Osteocyte (in vitro differentiated cells): Measurements from ENCODE around the gene KLHL17. TPM values are rescaled to one million over a fixed set of nuclear protein-coding genes. Genes with fewer than 3 reads are reported as not detected.
"Not testable (repeated sequence)": the region's sequence is repeated elsewhere in the genome, so short reads cannot be mapped to it uniquely, and the experiment has no call there.

Experiments
- DNase-seq: peaks from one replicate; pipeline ENCODE4 v3.0.0; 2021; ENCODE audit warnings: mixed read lengths; ENCODE audit not compliant: unreplicated experiment; ENCODE audit errors: extremely low spot score
- H3K27ac Mint-ChIP-seq: one replicate; pipeline ENCODE4 v1.8.0; 2021; ENCODE audit warnings: mild to moderate bottlenecking, mixed read lengths; ENCODE audit not compliant: unreplicated experiment
- H3K27me3 Mint-ChIP-seq: one replicate; pipeline ENCODE4 v1.8.0; 2021; ENCODE audit warnings: mixed read lengths; ENCODE audit not compliant: unreplicated experiment
- H3K36me3 Mint-ChIP-seq: one replicate; pipeline ENCODE4 v1.8.0; 2021; ENCODE audit warnings: mixed read lengths; ENCODE audit not compliant: unreplicated experiment
- H3K4me1 Mint-ChIP-seq: one replicate; pipeline ENCODE4 v1.8.0; 2021; ENCODE audit warnings: mixed read lengths; ENCODE audit not compliant: unreplicated experiment
- H3K4me3 Mint-ChIP-seq: one replicate; pipeline ENCODE4 v1.8.0; 2021; ENCODE audit warnings: mild to moderate bottlenecking, moderate library complexity, mixed read lengths; ENCODE audit not compliant: unreplicated experiment
- H3K9me3 Mint-ChIP-seq: one replicate; pipeline ENCODE4 v1.8.0; 2021; ENCODE audit warnings: mixed read lengths; ENCODE audit not compliant: unreplicated experiment
- CTCF ChIP-seq: fragments of 200-600 bp; sonication (generic); IDR thresholded peaks from 2 replicates; pipeline ENCODE4 v1.5.0; 2021; ENCODE audit warnings: antibody characterized with exemption, mild to moderate bottlenecking, moderate library complexity
- total RNA-seq: library from RNA; stranded (reverse); gene quantifications from 2 replicates; pipeline ENCODE4 v1.2.1, GENCODE V29; 2021

The KLHL17 gene
- total RNA-seq, 1 donor from 2014 or later: 31.7 TPM

- peaks cover 5% of the 10 kb centered on the region for H3K36me3 Mint-ChIP-seq
- H3K4me1 Mint-ChIP-seq: peaks cover 24% of the 10 kb centered on the region
- H3K27ac Mint-ChIP-seq: no peak overlapping the region
- TF ChIP-seq CTCF: no peak
- H3K27me3 Mint-ChIP-seq: no peaks in the 10 kb centered on the region
- no peak overlapping the region for H3K4me3 Mint-ChIP-seq
- H3K9me3 Mint-ChIP-seq: no peaks in the 10 kb centered on the region
- DNase-seq: no peak
Measured at GRCh38 chr1:1011396-1011949, 51.1 kb downstream of the KLHL17 start.

GRCh38 chr1:1012736-1013104 is 52.3 kb downstream of the KLHL17 start:
- H3K4me3 Mint-ChIP-seq: peak overlapping the region; percentile 82
- not testable (repeated sequence) for H3K36me3 Mint-ChIP-seq, H3K27me3 Mint-ChIP-seq, H3K9me3 Mint-ChIP-seq, DNase-seq
- H3K27ac Mint-ChIP-seq: peak overlapping the region; percentile 94
- peaks cover 24% of the 10 kb centered on the region for H3K4me1 Mint-ChIP-seq

GRCh38 chr1:1013105-1013921 is 52.9 kb downstream of the KLHL17 start, which contains the start of gene ISG15:
Gene ISG15, plus strand, starts transcription at chr1:1013497. Its CDS starts 77 bp downstream, at chr1:1013574.
- Mint-ChIP-seq H3K9me3 (no peaks in the 10 kb centered on the region), H3K27ac (peak within 1 kb of the TSS; percentile 94), H3K27me3 (no peaks in the 10 kb centered on the region), H3K4me1 (peaks cover 24% of the 10 kb centered on the region), H3K4me3 (peak within 1 kb of the TSS; percentile 82), H3K36me3 (peaks cover 5% of the 10 kb centered on the region)
- no peak for TF ChIP-seq CTCF
- peak; percentile 93 for DNase-seq

- Mint-ChIP-seq H3K9me3 (no peaks in the 10 kb centered on the region), H3K4me1 (peaks cover 25% of the 10 kb centered on the region), H3K27me3 (no peaks in the 10 kb centered on the region), H3K27ac (peak overlapping the region; percentile 94), H3K36me3 (peaks cover 3% of the 10 kb centered on the region), H3K4me3 (peak overlapping the region; percentile 82)
- TF ChIP-seq CTCF: no peak
- DNase-seq: no peak
Measured at GRCh38 chr1:1013922-1014648, 53.7 kb downstream of the KLHL17 start.

GRCh38 chr1:1014799-1015681 is 54.7 kb downstream of the KLHL17 start:
- peak; percentile 44 for TF ChIP-seq CTCF
- Mint-ChIP-seq H3K27me3 (no peaks in the 10 kb centered on the region), H3K4me3 (no peak overlapping the region), H3K27ac (peak overlapping the region; percentile 34), H3K9me3 (no peaks in the 10 kb centered on the region), H3K4me1 (peaks cover 26% of the 10 kb centered on the region), H3K36me3 (peaks cover 2% of the 10 kb centered on the region)
- no peak for DNase-seq
